Fibroblast of lung (primary cell): Measurements from ENCODE around the gene ZNF827. TPM values are rescaled to one million over a fixed set of nuclear protein-coding genes. Genes with fewer than 3 reads are reported as not detected.

Experiments
- DNase-seq, 2 donors: peaks; one replicate each; pipeline versions ENCODE4 v3.0.0 to v3.0.0-alpha.2; 2010; ENCODE audit warnings: low read depth in 2 of 2
- H2AFZ ChIP-seq: 2 replicates; pipeline ENCODE4 v1.5.1; 2012; ENCODE audit warnings: low read length, control low read depth, inconsistent platforms
- H3K27ac ChIP-seq: 2 replicates; pipeline ENCODE4 v1.5.1; 2011; ENCODE audit warnings: low read length, control low read depth; ENCODE audit not compliant: insufficient read depth
- H3K27me3 ChIP-seq: 2 replicates; pipeline ENCODE4 v1.5.1; 2011; ENCODE audit warnings: mild to moderate bottlenecking, low read length; ENCODE audit not compliant: control insufficient read depth, insufficient read depth
- H3K36me3 ChIP-seq: 2 replicates; pipeline ENCODE4 v1.5.1; 2011; ENCODE audit warnings: low read length; ENCODE audit not compliant: control insufficient read depth, insufficient read depth
- H3K4me1 ChIP-seq: 2 replicates; pipeline ENCODE4 v1.5.1; 2011; ENCODE audit warnings: low read length; ENCODE audit not compliant: control insufficient read depth, insufficient read depth; ENCODE audit errors: extremely low read depth
- H3K4me2 ChIP-seq: 2 replicates; pipeline ENCODE4 v1.5.1; 2011; ENCODE audit warnings: low read length, control low read depth; ENCODE audit not compliant: insufficient read depth; ENCODE audit errors: extremely low read depth
- H3K4me3 ChIP-seq, 4 experiments: fragments of 200-600 bp in 1 of 4; sonication (generic) in 1 of 4; replicated peaks in 1 of 4; 2 replicates each; pipeline ENCODE4 v1.5.1; 2011 to 2016; ENCODE audit warnings: low read length in 4 of 4, low read depth in 3 of 4, mild to moderate bottlenecking in 3 of 4, control low read depth in 2 of 4, inconsistent platforms in 1 of 4, mixed read lengths in 1 of 4; ENCODE audit not compliant: insufficient read depth in 1 of 4; ENCODE audit errors: control extremely low read depth in 1 of 4
- H3K79me2 ChIP-seq: 2 replicates; pipeline ENCODE4 v1.5.1; 2012; ENCODE audit warnings: mild to moderate bottlenecking, low read length, inconsistent platforms; ENCODE audit not compliant: control insufficient read depth, insufficient read depth
- H3K9ac ChIP-seq: 2 replicates; pipeline ENCODE4 v1.5.1; 2011; ENCODE audit warnings: mild to moderate bottlenecking, low read length, control low read depth; ENCODE audit not compliant: insufficient read depth
- H3K9me3 ChIP-seq: 2 replicates; pipeline ENCODE4 v1.5.1; 2012; ENCODE audit warnings: low read depth, low read length; ENCODE audit not compliant: control insufficient read depth, insufficient read depth
- H4K20me1 ChIP-seq: 2 replicates; pipeline ENCODE4 v1.5.1; 2011; ENCODE audit warnings: low read length; ENCODE audit not compliant: control insufficient read depth, insufficient read depth; ENCODE audit errors: extremely low read depth
- EZH2 ChIP-seq: IDR thresholded peaks from 2 replicates; pipeline ENCODE4 v1.5.1; 2012; ENCODE audit warnings: low read length, control low read depth, mild to moderate bottlenecking; ENCODE audit errors: missing control alignments
- polyA plus RNA-seq, 2 donors: library from polyadenylated mRNA; depleted of rRNA in 1 of 2; stranded (reverse) in 1 of 2; unstranded in 1 of 2; fragments of >200 nt; gene quantifications; 2 replicates each; pipeline ENCODE4 v1.2.1, GENCODE V29; 2011 to 2012; ENCODE audit warnings: missing spikeins in 1 of 2
- total RNA-seq: library from RNA; depleted of rRNA; stranded (reverse); fragments of >200 nt; gene quantifications from 2 replicates; pipeline ENCODE4 v1.2.1, GENCODE V29; 2014
- TF ChIP-seq, protein P1 (sequence below), 2 donors: IDR thresholded peaks in 1 of 2; conservative IDR thresholded peaks in 1 of 2; 1 replicate in 1 of 2; 2 replicates in 1 of 2; pipeline ENCODE4 v1.5.1; 2011 to 2012; ENCODE audit warnings: low read length in 2 of 2, control low read depth in 1 of 2, inconsistent platforms in 1 of 2, low read depth in 1 of 2, mild to moderate bottlenecking in 1 of 2

The ZNF827 gene
- total and polyA plus RNA-seq, 2 donors (not counting 1 experiment from before 2014, with no cell fraction given), result 5.8 to 7.1 TPM

DNA sequence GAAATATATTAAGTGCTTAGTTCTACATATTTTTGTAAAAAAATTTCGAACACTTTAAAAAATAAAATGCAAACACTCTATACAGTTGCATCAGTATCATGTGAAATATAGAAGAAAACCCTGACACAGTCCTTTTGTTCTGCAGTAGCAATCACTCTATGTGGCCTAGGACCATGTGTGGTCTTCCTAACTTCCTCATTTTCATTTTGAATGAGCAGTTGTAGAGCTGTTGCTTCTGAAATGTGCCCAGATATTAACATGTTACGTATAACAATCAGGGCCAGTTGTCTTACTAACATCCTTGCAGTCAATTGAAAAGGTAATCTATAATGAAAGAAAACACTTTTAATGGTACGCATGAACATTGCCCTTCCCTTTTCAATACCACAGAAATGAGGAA is 107.9 kb downstream of the ZNF827 start:
- DNase-seq, result no peak
- Histone ChIP-seq H3K36me3 (no peaks in the 10 kb centered on the region), H2AFZ (no peak overlapping the region), H3K4me1 (no peaks in the 10 kb centered on the region), H3K9me3 (no peaks in the 10 kb centered on the region), H3K4me2 (no peak overlapping the region), H3K4me3 (no peak overlapping the region), H3K9ac (no peak overlapping the region), H3K27me3 (no peaks in the 10 kb centered on the region), H4K20me1 (no peaks in the 10 kb centered on the region), H3K27ac (no peak overlapping the region), H3K79me2 (no peaks in the 10 kb centered on the region)
- TF ChIP-seq, protein P1, sequence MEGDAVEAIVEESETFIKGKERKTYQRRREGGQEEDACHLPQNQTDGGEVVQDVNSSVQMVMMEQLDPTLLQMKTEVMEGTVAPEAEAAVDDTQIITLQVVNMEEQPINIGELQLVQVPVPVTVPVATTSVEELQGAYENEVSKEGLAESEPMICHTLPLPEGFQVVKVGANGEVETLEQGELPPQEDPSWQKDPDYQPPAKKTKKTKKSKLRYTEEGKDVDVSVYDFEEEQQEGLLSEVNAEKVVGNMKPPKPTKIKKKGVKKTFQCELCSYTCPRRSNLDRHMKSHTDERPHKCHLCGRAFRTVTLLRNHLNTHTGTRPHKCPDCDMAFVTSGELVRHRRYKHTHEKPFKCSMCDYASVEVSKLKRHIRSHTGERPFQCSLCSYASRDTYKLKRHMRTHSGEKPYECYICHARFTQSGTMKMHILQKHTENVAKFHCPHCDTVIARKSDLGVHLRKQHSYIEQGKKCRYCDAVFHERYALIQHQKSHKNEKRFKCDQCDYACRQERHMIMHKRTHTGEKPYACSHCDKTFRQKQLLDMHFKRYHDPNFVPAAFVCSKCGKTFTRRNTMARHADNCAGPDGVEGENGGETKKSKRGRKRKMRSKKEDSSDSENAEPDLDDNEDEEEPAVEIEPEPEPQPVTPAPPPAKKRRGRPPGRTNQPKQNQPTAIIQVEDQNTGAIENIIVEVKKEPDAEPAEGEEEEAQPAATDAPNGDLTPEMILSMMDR (conservative IDR thresholded peaks at IDR 0.05 in 1 of 2, IDR thresholded peaks at IDR 0.05 in 1 of 2; ENCODE audit: low read depth in 1 of 2, low read length in 2 of 2), result no peak
- no peak for TF ChIP-seq EZH2

DNA sequence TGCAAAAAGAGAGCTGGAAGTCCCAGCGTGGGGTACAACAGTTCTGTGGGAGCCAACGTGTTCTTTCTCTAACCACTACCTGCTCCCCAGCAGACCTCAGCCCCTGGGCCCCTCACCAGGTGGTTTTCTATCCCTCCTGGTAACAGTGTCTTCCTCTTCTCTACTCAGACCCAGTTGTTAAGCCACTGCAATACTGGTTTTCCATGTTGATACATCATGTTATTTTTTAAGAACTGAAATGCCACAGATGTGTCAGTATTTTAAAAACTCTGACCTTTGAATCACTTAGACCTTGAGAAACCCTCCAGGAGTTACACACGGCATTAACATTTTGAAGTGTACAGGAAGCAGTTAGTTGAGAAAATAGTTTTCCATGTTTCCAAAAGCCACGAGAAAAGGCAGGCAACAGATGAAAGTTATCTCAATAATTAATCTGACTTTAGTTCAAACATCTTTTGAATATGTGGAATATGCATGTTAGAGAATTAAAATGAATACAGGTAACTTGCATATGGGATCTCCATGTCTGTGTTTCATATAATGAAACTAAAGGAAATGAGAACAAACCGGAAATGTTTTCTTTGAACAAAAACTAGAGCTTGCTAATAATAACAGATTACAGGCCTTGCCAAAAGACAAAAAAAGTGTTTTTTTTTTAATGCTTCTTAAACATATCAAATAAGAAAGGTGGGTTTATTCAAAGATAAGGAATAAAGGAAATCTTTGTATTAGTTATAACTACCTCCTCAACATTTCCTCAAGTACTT is 108.8 kb downstream of the ZNF827 start:
- Histone ChIP-seq H4K20me1 (no peaks in the 10 kb centered on the region), H3K4me2 (no peak overlapping the region), H3K79me2 (no peaks in the 10 kb centered on the region), H3K4me1 (no peaks in the 10 kb centered on the region), H3K4me3 (no peak overlapping the region), H3K27me3 (no peaks in the 10 kb centered on the region), H3K9ac (no peak overlapping the region), H3K36me3 (no peaks in the 10 kb centered on the region), H3K9me3 (no peaks in the 10 kb centered on the region), H2AFZ (no peak overlapping the region), H3K27ac (no peak overlapping the region)
- no peak for DNase-seq
- TF ChIP-seq, protein P1 (conservative IDR thresholded peaks at IDR 0.05 in 1 of 2, IDR thresholded peaks at IDR 0.05 in 1 of 2; ENCODE audit: low read depth in 1 of 2, low read length in 2 of 2), result no peak
- TF ChIP-seq EZH2, result no peak

DNA sequence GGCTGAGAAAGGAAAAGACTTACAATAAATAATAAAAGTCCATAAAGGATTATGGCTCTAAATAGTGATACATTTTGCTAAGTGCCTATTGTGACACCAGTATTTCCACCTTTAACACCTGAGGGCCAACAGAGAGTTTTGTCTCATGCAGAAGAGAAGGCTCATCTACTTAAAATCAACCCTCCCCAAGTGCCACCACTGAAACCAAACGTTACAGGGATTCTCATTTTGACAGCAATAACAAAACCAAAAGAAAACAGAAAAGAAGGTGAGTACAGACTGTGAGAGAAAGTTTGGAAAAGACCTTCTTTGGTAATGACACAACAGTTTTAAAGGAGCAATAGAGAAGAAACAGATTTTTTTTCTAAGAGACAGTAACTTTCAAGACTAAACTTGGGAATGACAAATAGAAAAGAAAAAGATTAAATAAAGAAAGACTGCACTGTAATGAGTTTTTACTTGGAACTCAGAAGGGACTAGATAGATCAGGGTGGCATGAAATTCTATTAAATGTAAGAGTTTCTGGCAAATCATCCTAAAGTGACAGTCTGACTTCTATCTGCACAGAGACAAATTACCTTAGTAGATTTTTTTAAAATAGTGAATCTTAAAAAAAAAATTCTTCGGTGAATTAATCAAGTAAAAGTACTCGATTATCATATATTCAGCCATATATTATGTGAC is 109.7 kb downstream of the ZNF827 start:
- Histone ChIP-seq H3K9ac (no peak overlapping the region), H3K4me2 (no peak overlapping the region), H3K4me1 (no peaks in the 10 kb centered on the region), H3K27me3 (no peaks in the 10 kb centered on the region), H3K27ac (no peak overlapping the region), H3K79me2 (no peaks in the 10 kb centered on the region), H3K9me3 (no peaks in the 10 kb centered on the region), H3K4me3 (no peak overlapping the region), H3K36me3 (no peaks in the 10 kb centered on the region), H2AFZ (no peak overlapping the region), H4K20me1 (no peaks in the 10 kb centered on the region)
- no peak for DNase-seq
- TF ChIP-seq, protein P1 (conservative IDR thresholded peaks at IDR 0.05 in 1 of 2, IDR thresholded peaks at IDR 0.05 in 1 of 2; ENCODE audit: low read depth in 1 of 2, low read length in 2 of 2), result no peak
- no peak for TF ChIP-seq EZH2
